GM18907 (cell line): ENCODE measurements around the gene WDFY2.

Source experiments
- ATAC-seq: cut with Tn5 transposase; IDR thresholded peaks from one replicate; pipeline ENCODE4 v1.9.1; 2021; ENCODE audit warnings: mild to moderate bottlenecking, moderate library complexity; ENCODE audit not compliant: unreplicated experiment

The WDFY2 gene

DNA sequence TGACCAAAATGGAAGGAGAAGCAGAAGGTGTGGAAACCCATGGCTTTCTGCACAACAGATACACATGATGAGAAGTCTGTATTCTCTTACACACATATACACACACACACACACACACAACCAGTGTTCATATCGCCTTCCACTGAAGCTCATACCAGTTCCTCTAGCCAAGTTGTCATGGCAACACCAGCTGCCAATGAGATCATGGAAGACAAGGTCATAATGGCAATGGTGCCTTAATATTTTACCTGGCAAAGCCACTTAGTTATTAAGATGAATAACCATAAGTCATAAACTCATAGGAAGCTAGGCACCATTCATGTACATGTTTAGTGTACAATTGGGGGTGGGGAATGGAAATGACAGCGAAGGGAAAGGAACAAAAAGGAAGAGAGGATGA, 222.3 kb downstream of the WDFY2 start:
- ATAC-seq: no peak

DNA sequence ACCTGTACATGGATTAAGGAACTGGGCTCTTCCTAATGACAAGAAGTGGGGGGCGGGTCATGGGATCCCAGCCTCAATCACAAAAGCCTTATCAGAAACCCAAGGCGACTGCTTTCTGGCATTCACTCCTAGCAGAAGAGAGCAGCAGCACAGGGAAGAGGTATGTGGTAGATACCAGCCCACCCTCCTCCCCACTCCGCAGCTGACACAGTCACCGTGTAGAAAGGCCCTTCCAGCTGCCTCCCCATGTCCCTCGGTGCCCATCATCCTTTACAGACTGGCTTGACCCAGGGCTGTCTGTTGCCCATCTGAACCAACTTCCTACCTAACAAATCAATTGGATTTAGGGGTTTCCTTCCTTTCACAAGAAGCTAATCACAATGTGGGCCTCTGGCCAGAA, 222.8 kb downstream of the WDFY2 start:
- ATAC-seq: no peak

DNA sequence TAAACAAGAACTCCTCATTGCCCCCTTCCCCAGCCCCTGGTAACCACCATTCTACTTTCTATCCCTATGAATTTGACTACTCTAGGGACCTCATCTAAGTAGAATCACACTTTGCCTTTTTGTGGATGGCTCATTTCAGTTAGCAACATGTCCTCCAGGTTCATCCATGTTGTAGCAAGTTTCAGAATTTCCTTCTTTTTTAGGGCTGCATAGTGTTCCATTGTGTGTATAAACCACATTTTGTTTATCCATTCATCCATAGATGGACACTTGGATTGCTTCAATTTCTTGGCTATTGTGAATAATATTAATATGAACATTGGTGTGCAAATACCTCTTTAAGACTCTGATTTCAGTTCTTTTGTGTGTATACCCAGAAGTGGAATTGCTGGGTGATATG, 224.5 kb downstream of the WDFY2 start:
- no peak for ATAC-seq

DNA sequence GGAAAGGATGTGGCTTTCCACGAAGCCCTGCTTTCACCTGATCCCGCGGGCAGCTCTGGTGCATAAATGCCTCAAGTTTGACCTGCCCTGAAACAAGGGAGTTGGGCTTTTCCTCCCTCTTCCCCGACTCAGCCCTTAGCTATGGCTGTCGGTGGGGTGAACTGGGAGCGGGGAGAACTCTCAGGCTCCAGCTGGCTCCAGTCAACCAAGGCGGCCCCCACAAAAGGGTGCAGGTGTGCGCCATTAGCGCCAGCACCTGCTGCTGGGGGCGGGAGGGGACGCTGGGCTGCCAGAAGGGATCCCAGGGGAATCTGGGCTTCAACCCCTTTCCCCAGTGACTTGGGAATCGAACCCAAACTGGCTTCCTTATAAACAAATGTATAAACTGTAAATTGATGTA, 226.8 kb downstream of the WDFY2 start:
- no peak for ATAC-seq

DNA sequence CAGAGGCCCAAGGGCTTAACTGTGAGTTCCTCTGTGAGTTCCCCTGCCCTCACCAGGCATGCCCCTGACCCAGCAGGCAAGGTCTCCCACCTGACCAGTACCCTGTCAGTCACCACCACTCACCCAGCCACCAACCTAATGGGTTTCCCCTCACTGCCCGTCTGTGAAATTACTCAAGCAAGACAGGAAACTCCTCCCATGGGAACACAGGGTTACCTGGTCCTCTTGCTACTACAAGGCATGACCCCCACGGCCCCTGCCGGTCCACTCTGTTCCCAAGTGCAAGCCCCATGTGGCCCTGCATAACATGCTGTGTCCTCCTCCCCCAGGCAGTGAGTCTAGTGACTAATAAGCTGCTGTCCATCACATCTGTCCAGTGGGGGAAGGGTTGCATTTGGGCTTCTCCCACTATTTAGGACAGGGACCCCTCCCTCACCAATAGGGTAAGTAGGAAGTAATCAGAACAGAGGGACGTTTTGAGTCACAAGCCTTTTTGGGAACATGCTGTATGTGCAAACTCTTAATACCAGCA, 227.7 kb downstream of the WDFY2 start:
- ATAC-seq: peak; percentile 59

DNA sequence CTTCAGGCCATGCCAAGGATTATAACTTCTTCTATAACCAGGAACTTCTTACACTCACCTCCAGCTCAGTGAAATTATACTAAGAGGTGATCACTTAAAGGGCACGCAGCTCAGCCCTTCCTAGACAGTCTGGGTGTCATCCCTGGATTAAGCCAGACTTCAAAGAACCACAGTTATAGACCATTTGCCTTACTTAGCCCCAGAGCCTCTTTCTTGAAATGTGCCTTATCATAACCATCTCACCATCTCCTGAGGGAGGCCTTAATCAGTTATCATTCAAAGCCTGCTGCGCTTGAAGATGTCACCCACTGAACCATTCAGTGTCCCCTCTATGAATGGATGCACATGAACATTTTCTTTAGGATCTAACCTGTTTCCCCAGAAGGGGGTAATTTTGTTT, 229.8 kb downstream of the WDFY2 start:
- no peak for ATAC-seq

DNA sequence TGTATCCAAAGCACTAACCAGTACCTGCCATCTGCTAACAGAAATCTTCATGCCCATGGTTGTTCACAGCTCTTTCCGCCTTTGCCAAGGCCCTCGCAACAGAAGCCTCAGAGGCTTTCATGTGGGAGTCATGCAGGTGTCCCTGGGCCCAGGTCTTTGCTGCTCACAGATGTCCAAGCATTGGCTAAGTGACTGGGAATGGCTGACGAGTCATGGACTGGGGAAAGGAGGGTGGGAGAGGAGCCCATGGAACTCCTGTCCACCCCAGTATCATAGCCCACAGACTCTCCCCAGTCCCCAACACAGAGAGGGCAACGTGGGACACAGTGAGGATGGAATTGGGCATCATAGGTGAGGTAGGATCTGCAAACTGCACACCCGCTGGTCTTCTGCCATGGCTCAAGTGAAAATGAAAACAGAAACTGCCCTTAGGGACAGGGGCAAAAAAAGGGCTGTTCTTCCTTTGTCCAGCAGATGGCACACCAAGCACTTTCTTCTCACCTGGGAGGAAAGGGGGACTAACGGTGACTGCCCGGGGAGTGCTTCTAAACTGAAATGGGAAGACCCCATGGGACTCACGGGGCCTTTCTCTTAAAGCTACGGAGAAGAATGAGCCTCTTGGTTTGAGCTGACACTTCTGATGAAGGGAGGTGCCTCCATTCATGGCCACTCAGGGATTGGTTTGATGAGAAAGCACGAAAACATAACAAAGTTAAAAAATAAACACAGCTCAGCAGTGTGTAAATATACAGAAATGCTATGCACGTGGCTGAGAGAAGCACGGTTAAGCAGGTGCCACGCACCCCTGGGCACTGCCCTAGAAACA, 230.8 kb downstream of the WDFY2 start:
- ATAC-seq: peak; percentile 76

DNA sequence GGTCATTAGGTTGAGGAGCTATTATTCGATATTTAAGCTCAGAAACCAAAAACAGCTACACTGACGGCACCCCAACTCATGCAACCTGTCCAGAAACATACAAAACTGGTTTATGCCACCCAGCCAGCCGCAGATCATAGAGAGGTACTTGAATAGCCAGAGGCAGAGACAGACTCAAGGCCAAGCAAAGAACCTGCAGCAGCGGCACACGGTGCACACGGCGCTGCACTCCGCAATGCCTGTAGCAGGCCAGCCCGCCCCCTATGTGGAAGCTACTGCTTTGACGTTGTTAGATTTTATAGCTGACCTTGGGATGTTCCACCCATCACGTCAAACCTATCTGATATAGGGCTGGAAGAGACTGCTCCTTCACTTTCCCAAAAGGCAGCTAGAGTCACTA, 231.6 kb downstream of the WDFY2 start:
- no peak for ATAC-seq

DNA sequence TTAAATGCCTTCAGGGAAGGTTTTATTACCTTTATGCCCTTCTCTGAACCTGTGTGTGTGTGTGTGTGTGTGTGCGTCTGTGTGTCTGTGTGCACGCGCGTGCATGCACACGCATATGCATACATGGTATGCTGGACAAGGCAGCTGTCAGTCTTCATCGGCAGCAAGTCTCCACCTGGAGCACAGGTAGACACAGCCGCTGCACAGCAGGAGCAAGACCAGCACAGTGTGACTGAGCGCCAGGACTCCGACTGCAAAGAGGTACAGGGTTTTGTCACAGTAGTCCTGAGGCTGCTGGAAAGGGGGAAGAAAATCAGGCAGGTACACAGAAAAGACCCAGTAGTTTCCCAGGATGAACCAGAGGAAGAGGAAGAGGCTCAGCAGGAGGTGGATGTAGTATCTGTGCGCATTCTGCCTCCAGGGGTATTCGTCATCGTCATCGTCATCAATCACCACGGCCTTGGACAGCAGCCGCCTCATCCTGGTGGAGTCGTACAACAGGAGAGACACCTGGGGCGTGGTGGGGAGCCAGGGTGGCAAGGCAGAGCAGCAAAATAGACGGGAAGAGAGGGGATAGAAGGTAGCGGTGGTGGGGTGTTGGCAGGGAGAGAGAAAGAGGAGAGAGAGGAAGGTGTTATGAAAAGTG, 232.5 kb downstream of the WDFY2 start:
- no peak for ATAC-seq
